Measurements from ENCODE around the gene RANBP10. TPM values are rescaled to one million over a fixed set of nuclear protein-coding genes. Genes with fewer than 3 reads are reported as not detected.

RANBP10 gene
- total and polyA plus RNA-seq, 2 of the 8 experiments (the other 6 are each of a cell fraction or from before 2014, with no cell fraction given), result 14.2 to 16.8 TPM

DNA sequence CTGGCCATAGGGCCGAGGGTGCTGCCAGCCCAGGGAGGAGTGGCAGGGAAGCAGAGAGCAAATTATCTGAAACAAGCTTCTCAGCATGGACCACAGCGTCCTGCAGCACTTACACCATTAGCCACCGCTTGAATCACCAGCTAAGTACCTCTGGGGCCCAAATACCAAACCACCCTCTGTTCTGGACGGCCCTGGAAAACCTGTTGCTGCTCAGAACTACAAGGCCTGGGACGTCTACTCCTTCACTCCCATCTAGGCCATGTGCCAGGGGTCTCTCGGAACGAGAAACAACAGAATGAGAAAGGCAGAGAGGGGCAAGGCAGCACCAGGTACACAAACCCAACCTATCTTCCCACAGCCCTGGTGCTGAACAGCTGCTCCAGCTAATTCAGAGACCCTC lies 47.4 kb downstream of the RANBP10 start:
- DNase-seq (ENCODE audit: low read depth in 1 of 2, low spot score in 2 of 2) (no peak), FAIRE-seq (no peak)
- no peak overlapping the region for H3K18ac ChIP-seq (ENCODE audit: extremely low read depth, low read length)
- no peak overlapping the region for H3K4ac ChIP-seq (replicated peaks; ENCODE audit: insufficient read length, low read depth, low read length)
- H2BK12ac ChIP-seq (ENCODE audit: low read depth, low read length), result no peak overlapping the region
- no peak overlapping the region for H3K4me3 ChIP-seq (ENCODE audit: extremely low read depth in 1 of 4, insufficient read depth in 2 of 4, low read depth in 3 of 4, low read length in 4 of 4)
- H3K56ac ChIP-seq (replicated peaks; ENCODE audit: insufficient read length, low read depth, low read length), result no peak overlapping the region
- no peak overlapping the region for H4K8ac ChIP-seq (ENCODE audit: extremely low read depth, insufficient read depth, low read length)
- ChIA-PET POLR2A (ENCODE audit: partially characterized antibody) (no interaction called here), CTCF (ENCODE audit: partially characterized antibody) (interaction anchor here (0.6 to 1.3 kb wide), 3 partner anchors 24 to 122 kb away, joined by 3 to 4 read pairs (median 3); partner anchors contain the start of gene TSNAXIP1)
- H3K27me3 ChIP-seq (replicated peaks in 1 of 4; ENCODE audit: control insufficient read depth in 3 of 4, extremely low read depth in 1 of 4, insufficient read depth in 3 of 4, low read length in 3 of 4), result no peaks in the 10 kb centered on the region
- H3K27ac ChIP-seq (ENCODE audit: low read depth, low read length), result no peak overlapping the region
- no peaks in the 10 kb centered on the region for H3K23me2 ChIP-seq (ENCODE audit: low read depth, low read length)
- H2AFZ ChIP-seq (ENCODE audit: low read length), result no peak overlapping the region
- no peaks in the 10 kb centered on the region for H3K79me2 ChIP-seq (ENCODE audit: control insufficient read depth in 1 of 2, insufficient read depth in 2 of 2, low read length in 2 of 2)
- no peak overlapping the region for H4K5ac ChIP-seq (ENCODE audit: insufficient read length, low read depth, low read length)
- no peaks in the 10 kb centered on the region for H3K9me3 ChIP-seq (ENCODE audit: insufficient read depth in 2 of 2, low read depth in 1 of 2, low read length in 1 of 2)
- no peaks in the 10 kb centered on the region for H3K36me3 ChIP-seq (ENCODE audit: control insufficient read depth in 2 of 4, insufficient read depth in 4 of 4, low read length in 3 of 4)
- no peak overlapping the region for H2BK120ac ChIP-seq (replicated peaks; ENCODE audit: low read depth, low read length)
- H2BK15ac ChIP-seq (ENCODE audit: low read length), result no peak overlapping the region
- H2BK5ac ChIP-seq (ENCODE audit: low read depth, low read length), result no peak overlapping the region
- no peak overlapping the region for H4K91ac ChIP-seq (replicated peaks; ENCODE audit: insufficient read length, low read length)
- no peak overlapping the region for H2AK5ac ChIP-seq (ENCODE audit: low read depth, low read length)
- WGBS, 2 experiments (ENCODE audit: extremely low coverage in 1 of 2, insufficient coverage in 1 of 2, insufficient read length in 1 of 2, insufficient replicate concordance in 2 of 2, low coverage in 1 of 2, low lambda C conversion rate in 2 of 2, missing lambda C conversion rate in 1 of 2), result 95% methylated on average over 7 of the region's 7 CpGs; no CpG with 5 or more reads in 1 of the 2 experiments
- no peak overlapping the region for H3K4me2 ChIP-seq (ENCODE audit: insufficient read depth in 1 of 2, low read depth in 2 of 2, low read length in 2 of 2)
- H3K79me1 ChIP-seq (ENCODE audit: low read depth, low read length), result peaks cover 3% of the 10 kb centered on the region
- H3K14ac ChIP-seq (ENCODE audit: insufficient read length), result no peak overlapping the region
- no peak overlapping the region for H3K23ac ChIP-seq (ENCODE audit: insufficient read length)
- no peak overlapping the region for H2BK20ac ChIP-seq (ENCODE audit: low read length)
- H3K9ac ChIP-seq (replicated peaks in 1 of 4; ENCODE audit: extremely low read depth in 1 of 4, low read depth in 3 of 4, low read length in 3 of 4), result no peak overlapping the region
- H4K20me1 ChIP-seq (replicated peaks in 1 of 2; ENCODE audit: control insufficient read depth in 1 of 2, insufficient read depth in 2 of 2, low read length in 2 of 2), result peaks cover 0 to 22% of the 10 kb centered on the region in 2 experiments
- no peaks in the 10 kb centered on the region for H3K4me1 ChIP-seq (replicated peaks in 1 of 4; ENCODE audit: control insufficient read depth in 3 of 4, insufficient read depth in 4 of 4, low read length in 3 of 4)
- TF ChIP-seq POU5F1 (IDR thresholded peaks at IDR 0.05; ENCODE audit: low read depth, low read length), result no peak
- no peak for TF ChIP-seq POLR2A (IDR thresholded peaks at IDR 0.05; ENCODE audit: control extremely low read depth in 1 of 2, low read depth in 2 of 2, low read length in 2 of 2)
- TF ChIP-seq SIN3A (conservative IDR thresholded peaks at IDR 0.05 in 1 of 2, IDR thresholded peaks at IDR 0.05 in 1 of 2; ENCODE audit: low read depth in 1 of 2, low read length in 2 of 2), result no peak
- no peak for TF ChIP-seq TEAD4 (IDR thresholded peaks at IDR 0.05; ENCODE audit: low read depth, low read length)
